ENCODE results near the gene ATL1. TPM values are rescaled to one million over a fixed set of nuclear protein-coding genes. Genes with fewer than 3 reads are reported as not detected.

The ATL1 gene
- total and polyA plus RNA-seq, 2 of the 13 experiments (the other 11 are each of a cell fraction or from before 2014, with no cell fraction given), result 0.60 to 0.65 TPM

GRCh38 chr14:50531595-50532501 lies 28.1 kb upstream of the ATL1 start:
- H3K27me3 ChIP-seq (ENCODE audit: control insufficient read depth in 1 of 2, insufficient read depth in 2 of 2, low read length in 2 of 2), result no peaks in the 10 kb centered on the region; a peak in 1 of 5 replicates
- no peaks in the 10 kb centered on the region for H3K36me3 ChIP-seq (replicated peaks in 1 of 2; ENCODE audit: control insufficient read depth in 1 of 2, insufficient read depth in 2 of 2, low read length in 2 of 2)
- H3K4me1 ChIP-seq (ENCODE audit: insufficient read depth, low read length), result peaks cover 46% of the 10 kb centered on the region
- POLR2A ChIA-PET, result interaction anchor here (1.3 kb wide), 1 partner anchor 90 kb away, joined by 3 read pairs; no protein-coding TSS in a partner anchor
- in situ Hi-C loops (cut with HindIII; ENCODE audit: extremely low pct_ligation_motif_present, low pct_unique_long_range_greater_than_20kb) (loop anchor here (25.0 kb wide), 1 partner anchor 670 kb away; the partner anchor contains the start of gene NEMF), intact Hi-C loops (cut with micrococcal nuclease; ENCODE audit: unreplicated experiment) (loop anchor here (1.0 to 5.0 kb wide), 5 partner anchors 55 to 670 kb away; partner anchors contain the start of gene SOS2)
- ATAC-seq, result peak; percentile 60
- H2AFZ ChIP-seq (ENCODE audit: low read length), result no peak overlapping the region
- peak overlapping the region; percentile 76 for H3K4me2 ChIP-seq (ENCODE audit: low read depth, low read length)
- H3K79me2 ChIP-seq (ENCODE audit: insufficient read depth, low read length), result peaks cover 52% of the 10 kb centered on the region
- H3K9me3 ChIP-seq (ENCODE audit: low read length), result no peaks in the 10 kb centered on the region
- BruUV-seq (replicated peaks), result no TSS peak
- peak overlapping the region; percentile 90 for H3K9ac ChIP-seq (ENCODE audit: insufficient read depth, low read depth, low read length)
- FAIRE-seq, result no peak
- CTCF ChIA-PET (ENCODE audit: low intra/inter-chr PET ratio, low total read pairs), result interaction anchor here (1.6 to 2.8 kb wide), 2 partner anchors 211 to 214 kb away, joined by 15 to 44 read pairs; no protein-coding TSS in a partner anchor
- peak overlapping the region; percentile 85 for H3K27ac ChIP-seq (ENCODE audit: extremely low read length, insufficient read depth, low read length)
- H3K4me3 ChIP-seq (replicated peaks in 1 of 3; ENCODE audit: insufficient read depth in 1 of 3, low read depth in 2 of 3, low read length in 3 of 3), result peak overlapping the region; percentile 87 to 91 (median 90)
- peaks cover 10% of the 10 kb centered on the region; the same call in 1 of the 2 replicates for H4K20me1 ChIP-seq (ENCODE audit: insufficient read depth, low read length)
- WGBS (ENCODE audit: low lambda C conversion rate), result 3% methylated on average over 26 of the region's 82 CpGs
- no peak for DNase-seq (ENCODE audit: low spot score)
- TF ChIP-seq ZNF280B (CRISPR knock-in tag; IDR thresholded peaks at IDR 0.05; ENCODE audit: borderline replicate concordance), result no peak
- no peak for TF ChIP-seq RFXAP (CRISPR knock-in tag; IDR thresholded peaks at IDR 0.05; ENCODE audit: borderline replicate concordance)
- no peak for TF ChIP-seq PRMT3 (CRISPR knock-in tag; IDR thresholded peaks at IDR 0.05; ENCODE audit: borderline replicate concordance, low read depth)
- TF ChIP-seq ARID3A (IDR thresholded peaks at IDR 0.05; ENCODE audit: low read depth, low read length), result no peak
- no peak; the same call in 1 of the 2 replicates for TF ChIP-seq KDM2A (CRISPR knock-in tag; IDR thresholded peaks at IDR 0.05; ENCODE audit: borderline replicate concordance, low read depth)
- no peak for TF ChIP-seq ZNF839 (CRISPR knock-in tag; IDR thresholded peaks at IDR 0.05; ENCODE audit: borderline replicate concordance)
- no peak for TF ChIP-seq FOXP1 (IDR thresholded peaks at IDR 0.05)
- TF ChIP-seq FOXP1 (CRISPR knock-in tag; IDR thresholded peaks at IDR 0.05), result no peak
- TF ChIP-seq SIX4 (CRISPR knock-in tag; IDR thresholded peaks at IDR 0.05), result no peak
- no peak for TF ChIP-seq TAF15 (IDR thresholded peaks at IDR 0.05; ENCODE audit: low read depth, low read length, poor library complexity, severe bottlenecking)
- TF ChIP-seq ARNT2 (CRISPR knock-in tag; IDR thresholded peaks at IDR 0.05; ENCODE audit: low read depth), result no peak; the same call in 1 of the 2 replicates
- 0 out of 2 replicates have a peak, but pooled peaks have one; percentile 54 for TF ChIP-seq ZSCAN20 (CRISPR knock-in tag; IDR thresholded peaks at IDR 0.05; ENCODE audit: borderline replicate concordance)
- TF ChIP-seq IRF1 (CRISPR knock-in tag; IDR thresholded peaks at IDR 0.05; ENCODE audit: low read depth), result no peak
- TF ChIP-seq ZNF777 (CRISPR knock-in tag; IDR thresholded peaks at IDR 0.05), result peak; percentile 42; the same call in 1 of the 2 replicates
- TF ChIP-seq FOXC1 (CRISPR knock-in tag; IDR thresholded peaks at IDR 0.05; ENCODE audit: borderline replicate concordance), result no peak
- peak; percentile 50 for TF ChIP-seq ZSCAN21 (CRISPR knock-in tag; IDR thresholded peaks at IDR 0.05; ENCODE audit: borderline replicate concordance)
- TF ChIP-seq IRF2 (CRISPR knock-in tag; IDR thresholded peaks at IDR 0.05), result no peak
- TF ChIP-seq U2AF1 (optimal IDR thresholded peaks at IDR 0.05; ENCODE audit: low read depth, low read length), result no peak
- TF ChIP-seq KDM4B (CRISPR knock-in tag; IDR thresholded peaks at IDR 0.05), result 0 out of 2 replicates have a peak, but pooled peaks have one; percentile 48
- peak; percentile 64; the same call in 1 of the 2 replicates for TF ChIP-seq ZNF224 (CRISPR knock-in tag; IDR thresholded peaks at IDR 0.05)

Data from HepG2 (cell line).